ENCODE measurements around the gene SLC25A36.

DNA sequence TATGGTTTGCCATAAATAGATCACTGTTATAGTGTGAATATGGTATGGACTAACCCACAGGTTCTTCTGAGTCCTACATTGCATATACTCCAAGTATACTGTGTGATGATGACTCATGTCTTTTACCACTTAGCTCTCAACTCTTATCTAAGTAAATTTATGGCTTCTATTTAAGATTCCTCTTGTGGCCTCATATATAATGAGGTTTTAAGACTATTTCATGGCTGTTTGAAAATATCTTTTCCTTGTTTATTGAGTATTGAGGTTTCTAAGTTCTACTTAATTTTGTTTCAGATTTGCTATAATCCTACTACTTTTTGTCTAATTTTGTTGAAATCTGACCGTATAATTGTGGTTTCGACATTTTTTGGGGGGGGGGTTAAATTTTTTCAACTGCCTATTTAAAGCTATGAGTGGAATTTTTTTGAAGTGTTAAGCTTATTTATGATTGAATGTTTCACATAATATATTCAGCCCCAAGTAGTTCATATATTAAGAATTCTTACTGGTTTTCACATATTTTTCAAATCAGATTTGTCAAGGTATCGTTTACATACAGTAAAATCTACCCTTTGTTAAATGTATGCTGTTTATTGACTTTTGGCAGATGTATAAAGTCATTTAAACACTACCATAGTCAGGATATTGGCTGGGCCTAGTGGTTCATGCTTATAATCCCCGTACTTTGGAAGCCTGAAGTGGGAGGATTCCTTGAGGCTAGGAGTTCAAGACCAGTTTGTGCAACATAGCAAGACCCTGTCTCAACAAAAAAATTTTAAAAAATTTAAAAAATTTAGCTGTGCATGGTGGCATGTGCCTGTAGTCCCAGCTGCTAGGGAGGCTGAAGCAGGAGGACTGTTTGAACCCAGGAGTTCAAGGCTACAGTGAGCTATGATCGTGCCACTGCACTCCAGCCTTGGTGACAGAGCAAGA lies 11.7 kb downstream of the SLC25A36 start:
- TF ChIP-seq MAX (IDR thresholded peaks at IDR 0.05), result no peak
- TF ChIP-seq EP300 (IDR thresholded peaks at IDR 0.05; ENCODE audit: borderline replicate concordance), result no peak
- no peak for TF ChIP-seq TEAD4 (IDR thresholded peaks at IDR 0.05)
- TF ChIP-seq RAD21 (IDR thresholded peaks at IDR 0.05; ENCODE audit: low read depth), result no peak
- no peak for TF ChIP-seq YY1 (IDR thresholded peaks at IDR 0.05; ENCODE audit: low read depth)
- TF ChIP-seq, protein P1, sequence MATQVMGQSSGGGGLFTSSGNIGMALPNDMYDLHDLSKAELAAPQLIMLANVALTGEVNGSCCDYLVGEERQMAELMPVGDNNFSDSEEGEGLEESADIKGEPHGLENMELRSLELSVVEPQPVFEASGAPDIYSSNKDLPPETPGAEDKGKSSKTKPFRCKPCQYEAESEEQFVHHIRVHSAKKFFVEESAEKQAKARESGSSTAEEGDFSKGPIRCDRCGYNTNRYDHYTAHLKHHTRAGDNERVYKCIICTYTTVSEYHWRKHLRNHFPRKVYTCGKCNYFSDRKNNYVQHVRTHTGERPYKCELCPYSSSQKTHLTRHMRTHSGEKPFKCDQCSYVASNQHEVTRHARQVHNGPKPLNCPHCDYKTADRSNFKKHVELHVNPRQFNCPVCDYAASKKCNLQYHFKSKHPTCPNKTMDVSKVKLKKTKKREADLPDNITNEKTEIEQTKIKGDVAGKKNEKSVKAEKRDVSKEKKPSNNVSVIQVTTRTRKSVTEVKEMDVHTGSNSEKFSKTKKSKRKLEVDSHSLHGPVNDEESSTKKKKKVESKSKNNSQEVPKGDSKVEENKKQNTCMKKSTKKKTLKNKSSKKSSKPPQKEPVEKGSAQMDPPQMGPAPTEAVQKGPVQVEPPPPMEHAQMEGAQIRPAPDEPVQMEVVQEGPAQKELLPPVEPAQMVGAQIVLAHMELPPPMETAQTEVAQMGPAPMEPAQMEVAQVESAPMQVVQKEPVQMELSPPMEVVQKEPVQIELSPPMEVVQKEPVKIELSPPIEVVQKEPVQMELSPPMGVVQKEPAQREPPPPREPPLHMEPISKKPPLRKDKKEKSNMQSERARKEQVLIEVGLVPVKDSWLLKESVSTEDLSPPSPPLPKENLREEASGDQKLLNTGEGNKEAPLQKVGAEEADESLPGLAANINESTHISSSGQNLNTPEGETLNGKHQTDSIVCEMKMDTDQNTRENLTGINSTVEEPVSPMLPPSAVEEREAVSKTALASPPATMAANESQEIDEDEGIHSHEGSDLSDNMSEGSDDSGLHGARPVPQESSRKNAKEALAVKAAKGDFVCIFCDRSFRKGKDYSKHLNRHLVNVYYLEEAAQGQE (IDR thresholded peaks at IDR 0.05; ENCODE audit: low read depth), result no peak
- TF ChIP-seq ZBTB7A (IDR thresholded peaks at IDR 0.05; ENCODE audit: low read depth), result no peak
- TF ChIP-seq EGR1 (IDR thresholded peaks at IDR 0.05), result no peak
- TF ChIP-seq TAF1 (IDR thresholded peaks at IDR 0.05; ENCODE audit: low read depth), result no peak
- TF ChIP-seq CEBPB (IDR thresholded peaks at IDR 0.05), result no peak
- no peak for TF ChIP-seq CREB1 (IDR thresholded peaks at IDR 0.05; ENCODE audit: low read depth)
- no peak for TF ChIP-seq TCF12 (IDR thresholded peaks at IDR 0.05; ENCODE audit: low read depth)
- TF ChIP-seq FOXM1 (IDR thresholded peaks at IDR 0.05; ENCODE audit: borderline replicate concordance, low read depth), result no peak

Measured in Ishikawa (cell line).